GM23338 (cell line): Measurements from ENCODE around the gene TEAD2. TPM values are rescaled to one million over a fixed set of nuclear protein-coding genes. Genes with fewer than 3 reads are reported as not detected.
A peak's percentile ranks its signal among the peaks of the same experiment; 100 is the strongest.

Experiments used
- ATAC-seq: fragments of 200-7000 bp; cut with Tn5 transposase; 3 replicates; pipeline ENCODE4 v1.9.1; 2020
- DNase-seq: peaks from one replicate; pipeline ENCODE4 v3.0.0-alpha.2; 2015; ENCODE audit warnings: low spot score
- H2AFZ ChIP-seq: fragments of 200-600 bp; sonication (generic); 2 replicates; pipeline ENCODE4 v1.8.0; 2016; ENCODE audit warnings: antibody characterized with exemption, mild to moderate bottlenecking, moderate library complexity
- H3F3A ChIP-seq: fragments of 200-600 bp; sonication (generic); replicated peaks from 2 replicates; pipeline ENCODE4 v1.8.0; 2017; ENCODE audit warnings: antibody characterized with exemption, mixed run types, low read depth
- H3K27ac ChIP-seq: fragments of 200-600 bp; sonication (generic); 2 replicates; pipeline ENCODE4 v1.6.1; 2016; ENCODE audit warnings: low read depth
- H3K27me3 ChIP-seq: fragments of 200-600 bp; sonication (generic); 2 replicates; pipeline ENCODE4 v1.8.0; 2016; ENCODE audit warnings: mild to moderate bottlenecking, mixed run types, moderate library complexity; ENCODE audit not compliant: insufficient read depth
- H3K36me3 ChIP-seq: fragments of 200-600 bp; sonication (generic); 2 replicates; pipeline ENCODE4 v1.8.0; 2016; ENCODE audit warnings: mild to moderate bottlenecking; ENCODE audit not compliant: insufficient read depth
- H3K4me1 ChIP-seq: fragments of 200-600 bp; sonication (generic); 2 replicates; pipeline ENCODE4 v1.8.0; 2016; ENCODE audit warnings: mild to moderate bottlenecking, moderate library complexity; ENCODE audit not compliant: insufficient read depth
- H3K4me2 ChIP-seq: fragments of 200-600 bp; sonication (generic); 2 replicates; pipeline ENCODE4 v1.7.1; 2017; ENCODE audit warnings: mixed run types
- H3K4me3 ChIP-seq: fragments of 200-600 bp; sonication (generic); 2 replicates; pipeline ENCODE4 v1.6.1; 2016; ENCODE audit warnings: mixed run types
- H3K79me2 ChIP-seq: fragments of 200-600 bp; sonication (generic); replicated peaks from 2 replicates; pipeline ENCODE4 v1.8.0; 2017; ENCODE audit warnings: mild to moderate bottlenecking; ENCODE audit not compliant: insufficient read depth
- H3K9me2 ChIP-seq: fragments of 200-600 bp; sonication (generic); 2 replicates; pipeline ENCODE4 v1.8.0; 2017; ENCODE audit not compliant: insufficient read depth
- H4K20me1 ChIP-seq: fragments of 200-600 bp; sonication (generic); replicated peaks from 2 replicates; pipeline ENCODE4 v1.8.0; 2017; ENCODE audit warnings: mild to moderate bottlenecking; ENCODE audit not compliant: insufficient read depth
- H3K27ac Mint-ChIP-seq: 2 replicates; pipeline ENCODE4 v1.8.0; 2020; ENCODE audit warnings: inconsistent platforms, mild to moderate bottlenecking, moderate library complexity, mixed read lengths
- H3K27me3 Mint-ChIP-seq: 3 replicates; pipeline ENCODE4 v1.8.0; 2022; ENCODE audit warnings: low read depth, mild to moderate bottlenecking, moderate library complexity, mixed read lengths, inconsistent platforms; ENCODE audit not compliant: insufficient read depth, poor library complexity
- H3K36me3 Mint-ChIP-seq: 3 replicates; pipeline ENCODE4 v1.8.0; 2021; ENCODE audit warnings: low read depth, mild to moderate bottlenecking, inconsistent platforms, moderate library complexity, mixed read lengths
- H3K4me1 Mint-ChIP-seq: 3 replicates; pipeline ENCODE4 v1.8.0; 2020; ENCODE audit warnings: mild to moderate bottlenecking, inconsistent platforms, mixed read lengths
- H3K4me3 Mint-ChIP-seq: 3 replicates; pipeline ENCODE4 v1.8.0; 2021; ENCODE audit warnings: moderate library complexity, mild to moderate bottlenecking, inconsistent platforms, mixed read lengths
- H3K9me3 Mint-ChIP-seq: 3 replicates; pipeline ENCODE4 v1.8.0; 2020; ENCODE audit warnings: moderate library complexity, mild to moderate bottlenecking, inconsistent platforms, mixed read lengths
- CREB1 ChIP-seq: fragments of 250-450 bp; sonication (Bioruptor Pico); IDR thresholded peaks from 2 replicates; pipeline ENCODE4 v1.5.0; 2020; ENCODE audit warnings: low read depth, mild to moderate bottlenecking, moderate library complexity
- EZH2phosphoT487 ChIP-seq: fragments of 200-600 bp; sonication (generic); IDR thresholded peaks from one replicate; pipeline ENCODE4 v1.8.1; 2018; ENCODE audit warnings: antibody characterized with exemption; ENCODE audit not compliant: unreplicated experiment
- JUNB ChIP-seq: IDR thresholded peaks from one replicate; pipeline ENCODE4 v1.6.1; 2016; ENCODE audit warnings: antibody characterized with exemption; ENCODE audit not compliant: unreplicated experiment
- POLR2AphosphoS5 ChIP-seq: IDR thresholded peaks from 2 replicates; pipeline ENCODE4 v1.6.1; 2016; ENCODE audit warnings: antibody characterized with exemption, low read depth
- ZNF331 ChIP-seq: fragments of 250-450 bp; sonication (Bioruptor Pico); IDR thresholded peaks from 2 replicates; pipeline ENCODE4 v1.5.0; 2020; ENCODE audit warnings: low read depth, mild to moderate bottlenecking, moderate library complexity
- ZNF462 ChIP-seq: fragments of 250-450 bp; sonication (Bioruptor Pico); IDR thresholded peaks from 2 replicates; pipeline ENCODE4 v1.5.0; 2020; ENCODE audit warnings: mild to moderate bottlenecking, moderate library complexity
- polyA plus RNA-seq: library from polyadenylated mRNA; unstranded; fragments of >200 nt; fragmentation: Nextera tagmentation; extraction: Ambion mirVana; gene quantifications from 2 replicates; pipeline ENCODE4 v1.2.1, GENCODE V29; 2016
- total RNA-seq: library from RNA; depleted of rRNA; stranded (reverse); fragments of >200 nt; shearing (Covaris generic); gene quantifications from 2 replicates; pipeline ENCODE4 v1.2.3, GENCODE V29; 2014

TEAD2 gene
- total and polyA plus RNA-seq, 2 experiments from 2014 or later: 30.3 to 82.5 TPM

GRCh38 chr19:49398931-49399330, 36.7 kb upstream of the TEAD2 start:
- no peak for ATAC-seq
- Histone ChIP-seq H3K9me2 (0 out of 2 replicates have a peak, but pooled peaks cover 3% of the 10 kb centered on the region), H3K4me2 (no peak overlapping the region), H3K4me3 (no peak overlapping the region), H3K27ac (no peak overlapping the region), H2AFZ (peak overlapping the region; percentile 23; the same call in 1 of the 2 replicates), H3F3A (peaks cover 9% of the 10 kb centered on the region; the same call in 1 of the 2 replicates), H3K79me2 (no peaks in the 10 kb centered on the region), H4K20me1 (no peaks in the 10 kb centered on the region), H3K27me3 (no peaks in the 10 kb centered on the region), H3K36me3 (no peaks in the 10 kb centered on the region), H3K4me1 (peaks cover 11% of the 10 kb centered on the region)
- no peaks in the 10 kb centered on the region for H3K9me3 Mint-ChIP-seq
- DNase-seq: no peak
- H3K4me3 Mint-ChIP-seq: no peak overlapping the region
- TF ChIP-seq EZH2phosphoT487 (no peak), POLR2AphosphoS5 (no peak), ZNF331 (CRISPR knock-in tag) (no peak)
- peaks cover 40% of the 10 kb centered on the region for H3K4me1 Mint-ChIP-seq
- no peak overlapping the region for H3K27ac Mint-ChIP-seq
- H3K27me3 Mint-ChIP-seq: peaks cover 22% of the 10 kb centered on the region
- H3K36me3 Mint-ChIP-seq: no peaks in the 10 kb centered on the region

- H3K27ac Mint-ChIP-seq: no peak overlapping the region
- no peaks in the 10 kb centered on the region for H3K9me3 Mint-ChIP-seq
- 0 out of 2 replicates have a peak, but pooled peaks cover 3% of the 10 kb centered on the region for H3K9me2 ChIP-seq
These were observed 35.9 kb upstream of the TEAD2 start for GRCh38 chr19:49398001-49398615.

GRCh38 chr19:49396738-49397505, 34.7 kb upstream of the TEAD2 start:
- Histone ChIP-seq H3K27ac (no peak overlapping the region), H2AFZ (no peak overlapping the region), H3K4me3 (no peak overlapping the region), H3K27me3 (no peaks in the 10 kb centered on the region), H3K4me1 (no peaks in the 10 kb centered on the region; the same call in 1 of the 2 replicates), H4K20me1 (no peaks in the 10 kb centered on the region), H3K79me2 (no peaks in the 10 kb centered on the region), H3K4me2 (no peak overlapping the region), H3F3A (no peaks in the 10 kb centered on the region), H3K9me2 (0 out of 2 replicates have a peak, but pooled peaks cover under 1% of the 10 kb centered on the region), H3K36me3 (no peaks in the 10 kb centered on the region)
- H3K27me3 Mint-ChIP-seq: peaks cover 24% of the 10 kb centered on the region
- H3K4me3 Mint-ChIP-seq: no peak overlapping the region
- no peak for TF ChIP-seq JUNB
- TF ChIP-seq ZNF462 (CRISPR knock-in tag): no peak
- TF ChIP-seq CREB1 (CRISPR knock-in tag): no peak
- H3K4me1 Mint-ChIP-seq: peaks cover 32% of the 10 kb centered on the region
- ATAC-seq: no peak
- no peak for DNase-seq
- no peak overlapping the region for H3K27ac Mint-ChIP-seq
- H3K9me3 Mint-ChIP-seq: no peaks in the 10 kb centered on the region
- H3K36me3 Mint-ChIP-seq: no peaks in the 10 kb centered on the region

More at GRCh38 chr19:49398001-49398615, 35.9 kb upstream of the TEAD2 start:
- TF ChIP-seq ZNF331 (CRISPR knock-in tag): no peak
- TF ChIP-seq CREB1 (CRISPR knock-in tag): no peak
- Histone ChIP-seq H3F3A (0 out of 2 replicates have a peak, but pooled peaks cover 5% of the 10 kb centered on the region), H4K20me1 (no peaks in the 10 kb centered on the region), H3K27ac (no peak overlapping the region), H2AFZ (peak overlapping the region; percentile 81; the same call in 1 of the 2 replicates), H3K79me2 (no peaks in the 10 kb centered on the region), H3K4me2 (no peak overlapping the region), H3K4me3 (no peak overlapping the region), H3K36me3 (no peaks in the 10 kb centered on the region), H3K4me1 (peaks cover 6% of the 10 kb centered on the region; the same call in 1 of the 2 replicates), H3K27me3 (no peaks in the 10 kb centered on the region)
- DNase-seq (no peak), ATAC-seq (no peak)
- peaks cover 33% of the 10 kb centered on the region for H3K4me1 Mint-ChIP-seq
- H3K36me3 Mint-ChIP-seq: no peaks in the 10 kb centered on the region
- peaks cover 20% of the 10 kb centered on the region for H3K27me3 Mint-ChIP-seq
- no peak overlapping the region; the same call in 2 of the 3 replicates for H3K4me3 Mint-ChIP-seq
